Stimulated activated naive CD4-positive, alpha-beta T cell treated with Interleukin-2 at 50 U/mL for 16 hours (primary cell): ENCODE data around the gene CIPC.
A peak's percentile ranks its signal among the peaks of the same experiment; 100 is the strongest.

Experiments used
- DNase-seq: peaks from one replicate; lab custom pipeline; 2025; lab: John Stamatoyannopoulos, UW

Gene CIPC

DNA sequence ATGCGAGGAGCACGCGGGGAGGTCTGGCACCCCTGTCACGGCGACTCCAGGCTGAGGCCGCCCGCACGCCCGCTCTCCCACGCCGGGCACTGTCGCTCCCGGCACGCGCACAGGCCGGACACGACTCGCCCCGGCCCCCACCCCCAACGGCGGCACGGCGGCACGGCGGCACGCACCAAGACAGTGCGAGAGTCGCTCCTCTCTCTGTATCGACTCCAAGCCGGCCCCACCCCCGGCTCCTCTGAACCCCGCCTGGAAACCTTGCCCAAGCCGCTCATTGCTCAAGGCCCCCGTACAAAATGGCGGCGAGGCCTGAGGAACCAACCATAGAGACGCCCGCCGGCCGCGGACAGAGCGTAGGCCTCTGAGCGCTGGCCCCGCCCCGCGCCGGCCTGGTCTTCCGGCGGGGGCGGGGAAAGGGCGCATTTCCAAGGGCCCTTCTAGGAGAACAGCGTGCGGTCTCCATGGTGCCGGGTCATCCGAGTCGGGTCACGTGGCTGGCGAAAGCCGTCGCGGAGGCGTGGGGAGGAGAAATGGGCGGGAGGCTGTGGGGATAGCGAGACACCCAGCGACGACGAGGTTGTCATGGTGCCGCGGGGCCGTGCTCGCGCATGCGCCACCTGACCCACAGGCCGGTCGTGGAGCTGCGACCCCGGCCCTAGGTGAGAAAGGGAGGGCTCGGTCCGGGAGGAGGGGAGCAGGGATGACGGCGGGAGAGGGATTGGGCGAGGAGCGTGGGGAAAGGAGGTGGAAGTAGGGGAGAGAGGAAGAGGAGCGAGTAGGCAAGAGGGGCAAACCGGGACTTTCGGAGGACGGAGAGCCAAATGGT lies at the start of gene CIPC:
Gene CIPC, plus strand, starts transcription at position 559 of the 829 bp plus-strand sequence. CDS start 7,451 bp downstream, outside the sequence.
- peak; percentile 99 for DNase-seq

DNA sequence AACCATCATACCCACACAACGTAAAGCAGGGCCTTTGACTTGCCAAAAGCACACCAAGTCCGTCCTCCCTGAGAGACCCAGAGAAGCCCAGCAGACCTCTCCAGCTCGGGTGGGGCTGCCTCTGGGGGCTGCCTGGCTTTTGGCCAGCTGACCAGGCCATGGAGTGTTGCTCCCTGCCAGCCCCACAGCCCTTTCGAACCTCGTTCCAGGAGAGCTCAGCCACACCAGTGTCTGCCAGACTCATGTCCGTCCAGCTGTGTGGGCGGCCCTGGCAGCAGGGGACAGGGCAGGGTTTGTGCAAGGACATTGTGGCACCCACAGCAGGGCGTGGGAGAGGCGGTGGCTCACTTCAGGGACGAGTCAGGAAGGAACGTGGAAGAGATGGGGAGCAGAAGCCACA lies 46.9 kb upstream of the CIPC start:
- no peak for DNase-seq

GRCh38 chr14:77052281-77053044 lies 45.6 kb upstream of the CIPC start:
- no peak for DNase-seq

- DNase-seq: peak; percentile 54
Measured at GRCh38 chr14:77053046-77053841, 44.8 kb upstream of the CIPC start.

DNA sequence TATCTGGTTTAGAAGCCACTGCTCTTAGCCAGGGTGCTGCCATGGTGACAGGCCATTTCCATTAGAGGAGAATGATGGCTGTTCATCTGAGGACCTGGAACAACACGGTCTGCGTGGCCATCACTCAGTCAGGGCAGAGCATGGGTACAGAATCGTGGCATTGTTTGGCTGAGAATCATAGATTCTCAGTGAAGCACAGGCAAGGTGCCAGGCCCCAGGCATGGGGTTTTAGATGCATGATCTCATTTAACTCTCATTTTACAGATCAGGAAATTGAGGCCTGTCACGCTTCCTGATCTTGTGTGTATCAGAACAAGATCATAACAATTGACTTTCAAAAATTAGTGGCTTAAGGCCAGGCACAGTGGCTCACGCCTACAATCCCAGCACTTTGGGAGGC lies 42.8 kb upstream of the CIPC start:
- DNase-seq: no peak

GRCh38 chr14:77055981-77056380 lies 42.1 kb upstream of the CIPC start:
- no peak for DNase-seq

- DNase-seq: no peak
Measured at GRCh38 chr14:77058117-77058516, 39.9 kb upstream of the CIPC start.

- no peak for DNase-seq
Measured at GRCh38 chr14:77058785-77059184, 39.3 kb upstream of the CIPC start.

DNA sequence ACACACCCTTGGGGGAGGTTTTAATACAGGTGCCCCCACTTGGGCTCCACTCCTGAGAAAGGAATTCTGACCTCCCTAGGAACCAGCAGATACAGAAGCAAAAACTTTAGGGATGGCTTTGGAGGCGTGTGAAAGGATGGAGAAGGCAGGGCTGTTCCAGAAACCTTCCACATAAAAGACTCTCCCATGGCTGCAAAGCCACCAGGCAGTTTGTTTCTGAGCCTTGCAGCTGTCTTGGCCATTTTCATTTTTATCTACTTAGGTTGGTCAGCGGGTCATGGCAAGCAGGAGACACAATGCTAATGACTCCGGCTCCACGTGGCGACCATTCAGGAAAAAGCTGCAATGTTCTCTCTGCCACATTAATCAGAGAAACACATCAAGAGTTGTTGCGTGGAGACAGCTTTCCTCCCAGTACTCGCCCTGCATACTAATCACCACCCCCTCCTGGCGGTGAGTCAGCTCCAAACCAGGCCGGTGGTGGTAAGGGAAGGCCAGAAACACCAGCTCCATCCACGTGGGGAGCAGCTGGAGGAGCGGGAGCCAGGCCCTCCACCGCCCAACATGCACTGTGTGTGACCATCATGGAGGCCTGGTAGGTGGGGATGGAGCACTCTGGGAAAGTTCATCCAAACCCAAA lies 38.7 kb upstream of the CIPC start:
- DNase-seq: peak; percentile 33

DNA sequence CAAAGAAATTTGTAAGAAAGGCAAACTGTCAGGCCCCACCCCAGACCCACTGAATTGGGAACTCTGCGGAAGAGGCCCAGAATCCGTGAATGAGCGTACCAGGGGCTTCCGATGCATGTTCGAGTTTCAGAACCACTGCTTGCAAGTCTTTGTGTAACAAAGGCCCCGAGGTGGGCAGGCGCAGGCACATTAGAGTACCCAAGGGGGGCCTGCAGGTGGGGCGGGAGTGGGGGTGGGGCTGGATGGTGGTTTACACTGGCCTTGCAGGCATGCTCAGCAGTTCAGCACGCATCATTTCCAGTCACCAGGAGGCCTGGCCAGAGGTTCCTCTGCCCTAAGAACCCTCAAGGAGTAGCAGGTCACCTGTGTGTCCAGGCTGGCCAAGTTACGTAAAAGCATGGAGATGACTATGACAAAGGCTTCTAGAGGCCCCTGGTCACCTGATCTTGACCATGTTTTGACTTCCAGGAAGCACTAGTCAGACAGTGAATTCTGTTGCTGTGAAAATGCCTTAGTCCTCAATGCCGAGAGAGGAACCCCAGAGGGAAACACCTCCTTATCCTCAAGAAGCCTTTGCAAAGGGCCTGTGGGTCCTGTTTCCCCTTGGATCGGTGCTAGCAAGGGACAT lies 36.3 kb upstream of the CIPC start:
- no peak for DNase-seq

GRCh38 chr14:77062261-77062660 lies 35.8 kb upstream of the CIPC start:
- no peak for DNase-seq

DNA sequence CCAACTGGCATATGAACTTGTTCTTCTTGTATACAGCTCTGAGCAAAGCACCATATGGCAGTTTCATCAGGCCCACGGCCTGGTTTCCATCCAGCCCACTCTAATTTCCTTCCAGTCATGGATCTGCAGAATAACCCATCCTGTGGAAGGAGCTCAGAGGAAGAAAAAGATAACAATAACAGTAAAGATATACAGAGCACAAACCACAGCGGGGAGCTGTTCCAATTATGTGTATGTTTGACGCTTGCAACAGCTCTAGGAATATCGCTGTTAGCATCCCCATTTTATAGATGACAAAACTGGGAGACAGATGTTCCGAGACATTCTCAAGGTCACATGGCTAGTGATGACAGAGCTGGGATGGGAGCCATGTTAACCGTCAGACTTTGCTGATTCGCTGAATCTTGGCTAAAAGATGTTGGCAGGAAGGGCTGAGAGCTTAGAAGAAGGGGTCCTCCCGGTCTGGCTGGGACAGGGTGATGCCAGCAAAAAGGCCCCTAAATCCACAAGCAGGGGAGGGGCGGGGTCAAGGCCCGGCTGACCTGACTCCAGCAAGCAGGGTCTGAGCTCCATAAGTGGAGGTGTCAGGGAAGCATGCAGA lies 34.4 kb upstream of the CIPC start:
- no peak for DNase-seq

- no peak for DNase-seq
Measured at GRCh38 chr14:77064521-77065178, 33.4 kb upstream of the CIPC start.

DNA sequence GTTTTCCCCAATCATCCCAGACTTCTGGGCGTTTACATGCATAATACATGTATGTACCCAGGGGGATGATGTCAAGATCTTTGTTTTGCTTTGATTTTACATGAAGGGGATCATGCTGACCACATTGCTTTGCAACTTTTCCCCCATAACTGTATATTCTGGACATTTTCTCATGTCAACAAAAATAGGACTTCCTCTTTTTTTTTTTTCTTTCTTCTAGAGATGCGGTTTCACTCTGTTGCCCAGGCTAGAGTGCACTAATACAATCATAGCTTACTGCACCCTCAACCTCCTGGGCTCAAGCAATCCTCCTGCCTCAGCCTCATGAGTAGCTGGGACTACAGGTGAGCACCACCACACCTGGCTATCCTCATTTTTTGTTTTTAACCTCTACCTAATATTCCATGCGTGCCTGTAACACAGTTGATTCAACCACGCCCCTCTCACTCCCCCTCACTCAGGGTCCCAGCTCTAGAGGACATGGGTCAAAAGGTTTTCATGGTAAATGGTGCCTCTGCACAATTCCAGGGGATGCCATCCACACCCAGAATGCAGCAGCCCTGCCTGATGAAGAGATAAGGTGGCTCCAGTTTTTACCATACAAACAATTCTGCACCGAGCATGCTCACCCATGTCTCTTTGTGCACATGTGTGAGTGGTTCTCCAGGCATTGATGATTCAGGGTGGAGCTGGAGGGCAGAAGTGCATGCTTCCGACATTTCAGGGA lies 32.0 kb upstream of the CIPC start:
- no peak for DNase-seq

- no peak for DNase-seq
Measured at GRCh38 chr14:77066578-77067172, 31.4 kb upstream of the CIPC start.

DNA sequence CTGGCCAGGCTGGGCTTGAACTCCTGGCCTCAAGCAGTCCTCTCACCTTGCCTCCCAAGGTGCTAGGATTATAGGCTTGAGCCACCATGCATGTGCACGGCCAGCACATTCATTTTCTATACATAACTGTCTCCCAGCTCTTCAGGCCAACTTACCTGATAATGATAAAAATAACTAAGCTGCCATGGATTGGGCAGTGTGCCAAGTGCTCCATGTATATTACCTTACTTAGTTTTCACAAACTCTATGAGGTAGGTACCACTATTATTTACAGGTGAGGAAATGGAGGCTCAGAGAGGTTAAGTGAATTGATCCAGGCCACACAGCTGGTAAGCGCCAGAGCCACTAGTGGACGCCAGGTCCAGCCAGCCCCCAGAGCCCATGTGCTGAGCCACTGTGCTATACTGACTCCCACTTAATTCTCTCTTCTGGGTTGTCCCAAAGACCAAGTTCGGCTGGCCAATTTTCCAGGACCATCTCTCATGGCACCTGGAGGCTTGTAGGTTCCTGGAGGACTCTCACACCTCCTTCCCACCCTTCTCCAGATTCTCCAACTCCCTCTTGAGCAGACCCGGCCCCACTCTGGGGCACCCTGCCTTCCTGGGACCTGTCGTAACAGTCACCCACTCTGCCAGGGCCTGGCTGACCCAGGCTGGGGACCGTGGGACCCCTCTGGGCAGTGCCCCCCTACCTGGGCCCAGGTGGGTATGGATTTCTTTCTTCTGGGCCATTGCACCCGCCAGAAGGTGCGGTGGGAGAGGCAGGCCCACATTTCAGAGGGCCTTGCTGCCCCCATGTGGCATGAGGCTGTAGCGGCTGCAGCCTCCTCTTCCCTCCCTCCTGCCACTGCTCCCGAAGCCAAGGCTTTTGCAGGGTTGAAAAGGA lies 30.2 kb upstream of the CIPC start:
- DNase-seq: peak; percentile 54

- no peak for DNase-seq
Measured at GRCh38 chr14:77068517-77069200, 29.4 kb upstream of the CIPC start.

DNA sequence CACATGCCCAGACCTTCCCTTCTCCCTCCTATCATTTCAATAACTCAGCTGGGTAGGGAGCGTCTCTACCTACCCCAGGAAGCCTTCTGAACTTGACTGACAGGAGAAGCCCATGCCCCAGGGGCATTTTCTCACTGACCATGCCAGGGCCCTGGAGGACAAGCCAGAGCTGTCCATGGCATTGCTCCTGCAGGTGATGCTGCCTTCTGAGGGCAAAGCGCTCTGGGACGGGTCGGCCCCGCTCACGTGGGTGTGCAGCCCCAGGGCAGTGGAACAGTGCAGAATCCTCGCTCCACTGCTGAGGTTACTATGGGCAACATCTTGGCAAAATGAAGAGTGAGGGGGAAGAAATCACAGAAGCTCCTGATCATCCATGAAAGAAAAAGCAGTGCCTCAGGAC lies 28.5 kb upstream of the CIPC start:
- DNase-seq: no peak
